ENCODE results near the gene CYB5RL. TPM values are rescaled to one million over a fixed set of nuclear protein-coding genes. Genes with fewer than 3 reads are reported as not detected.

The CYB5RL gene
- polyA plus RNA-seq, 1 of the 3 experiments (the other 2 are of a cell fraction), result 3.3 TPM

GRCh38 chr1:54229281-54229891 lies 29.6 kb upstream of the CYB5RL start (continued):
- 0 out of 2 replicates have a peak, but pooled peaks have one; percentile 17 for TF ChIP-seq PBX3 (IDR thresholded peaks at IDR 0.05)
- no peak for TF ChIP-seq TEAD4 (IDR thresholded peaks at IDR 0.05; ENCODE audit: borderline replicate concordance, insufficient read depth)
- TF ChIP-seq USF2 (IDR thresholded peaks at IDR 0.05; ENCODE audit: borderline replicate concordance, low read depth, low read length), result no peak
- TF ChIP-seq FOXJ3 (CRISPR knock-in tag; IDR thresholded peaks at IDR 0.05), result no peak
- no peak for TF ChIP-seq TAF1 (IDR thresholded peaks at IDR 0.05; ENCODE audit: borderline replicate concordance, low read depth, low read length)
- TF ChIP-seq USF1 (IDR thresholded peaks at IDR 0.05; ENCODE audit: borderline replicate concordance, low read depth), result no peak
- peak; percentile 38 for TF ChIP-seq GATA2 (CRISPR knock-in tag; IDR thresholded peaks at IDR 0.05)
- no peak for TF ChIP-seq RAD21 (IDR thresholded peaks at IDR 0.05; ENCODE audit: low read length)
- no peak for TF ChIP-seq NRF1 (IDR thresholded peaks at IDR 0.05; ENCODE audit: low read depth, low read length)
- TF ChIP-seq RCOR1 (IDR thresholded peaks at IDR 0.05; ENCODE audit: low read length), result 0 out of 2 replicates have a peak, but pooled peaks have one; percentile 6
- no peak for TF ChIP-seq POLR2AphosphoS5 (IDR thresholded peaks at IDR 0.05; ENCODE audit: low read depth, low read length)
- no peak for TF ChIP-seq IRF3 (IDR thresholded peaks at IDR 0.05; ENCODE audit: low read depth, low read length)
- peak; percentile 33; the same call in 1 of the 2 replicates for TF ChIP-seq TCF12 (IDR thresholded peaks at IDR 0.05)
- TF ChIP-seq MXI1 (IDR thresholded peaks at IDR 0.05; ENCODE audit: low read depth, low read length), result no peak
- TF ChIP-seq RFX5 (IDR thresholded peaks at IDR 0.05; ENCODE audit: low read length), result no peak
- no peak for TF ChIP-seq CHD2 (IDR thresholded peaks at IDR 0.05; ENCODE audit: low read length, partially characterized antibody)
- no peak for TF ChIP-seq ELF1 (IDR thresholded peaks at IDR 0.05)
- TF ChIP-seq GABPA (IDR thresholded peaks at IDR 0.05; ENCODE audit: low read depth), result no peak
- TF ChIP-seq REST (IDR thresholded peaks at IDR 0.05; ENCODE audit: low read depth, low read length), result no peak

Measured in SK-N-SH (cell line).